Measurements from ENCODE around the gene ARHGEF4.

The ARHGEF4 gene

DNA sequence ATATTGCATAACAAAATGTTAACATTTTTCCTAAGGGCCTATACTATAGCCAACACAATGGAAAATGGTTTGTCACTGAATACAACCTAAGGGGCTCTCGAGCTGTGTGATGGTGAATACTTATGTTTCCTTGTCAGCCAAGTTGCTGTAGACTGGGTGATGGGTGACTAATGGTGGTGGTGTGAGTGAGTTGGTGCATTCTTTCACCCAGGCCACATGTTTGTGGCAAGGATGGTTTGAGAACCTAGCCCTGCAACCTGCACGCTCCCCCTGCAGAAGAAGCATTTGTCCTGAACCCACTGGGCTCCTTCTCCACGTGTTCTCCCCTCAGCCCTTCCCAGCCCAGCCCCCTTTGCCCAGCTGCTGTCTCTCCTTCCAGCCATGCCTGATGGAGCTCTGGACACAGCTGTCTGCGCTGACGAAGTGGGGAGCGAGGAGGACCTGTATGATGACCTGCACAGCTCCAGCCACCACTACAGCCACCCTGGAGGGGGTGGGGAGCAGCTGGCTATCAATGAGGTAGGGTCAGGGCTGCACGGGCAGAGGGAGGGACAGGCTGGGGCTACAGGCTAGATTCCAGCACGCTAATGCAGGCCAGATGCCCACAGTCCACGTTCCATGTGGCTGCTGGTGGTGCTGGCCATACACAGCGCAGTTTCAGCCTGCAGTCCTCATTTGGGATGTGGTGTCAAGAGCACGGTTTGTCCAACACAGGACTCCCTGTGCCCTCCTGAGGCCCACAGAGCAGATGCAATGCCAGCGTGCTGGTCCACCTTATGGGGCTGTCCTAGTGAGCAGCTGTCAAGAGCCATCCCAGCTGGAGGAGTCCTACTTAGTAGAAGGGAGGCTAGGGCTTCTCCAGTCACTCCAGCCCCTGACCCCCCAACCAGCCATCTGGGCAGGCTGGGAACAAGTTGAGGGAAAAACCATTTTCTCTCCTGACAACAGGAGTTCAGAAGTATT, 191.1 kb downstream of the ARHGEF4 start:
- no peak for DNase-seq

- DNase-seq, result no peak
These were observed 193.1 kb downstream of the ARHGEF4 start for GRCh38 chr2:131029812-131030211.

GRCh38 chr2:131030478-131030971, 193.8 kb downstream of the ARHGEF4 start:
- no peak for DNase-seq

- no peak for DNase-seq
These were observed 194.7 kb downstream of the ARHGEF4 start for GRCh38 chr2:131031431-131031841.

DNA sequence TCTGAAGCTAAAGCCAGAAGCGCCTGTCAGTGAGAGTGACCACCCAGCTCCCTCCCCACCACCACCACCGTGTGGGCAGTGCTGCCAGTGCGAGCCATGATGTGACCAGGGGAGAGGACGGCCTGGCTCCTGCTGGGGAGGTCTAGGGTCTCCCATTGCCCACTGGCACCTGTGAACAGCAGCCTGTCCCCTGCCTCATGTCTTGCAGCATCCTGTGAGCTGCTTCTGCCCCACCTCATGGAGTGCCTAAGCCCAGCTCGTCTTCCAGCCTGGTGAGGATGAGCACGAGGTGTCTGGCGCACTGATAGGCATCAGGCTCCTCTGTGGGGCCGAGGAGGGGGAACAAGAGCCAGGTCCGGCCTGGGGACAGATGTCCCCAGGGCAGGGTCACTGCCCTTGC, 195.2 kb downstream of the ARHGEF4 start:
- no peak for DNase-seq

DNA sequence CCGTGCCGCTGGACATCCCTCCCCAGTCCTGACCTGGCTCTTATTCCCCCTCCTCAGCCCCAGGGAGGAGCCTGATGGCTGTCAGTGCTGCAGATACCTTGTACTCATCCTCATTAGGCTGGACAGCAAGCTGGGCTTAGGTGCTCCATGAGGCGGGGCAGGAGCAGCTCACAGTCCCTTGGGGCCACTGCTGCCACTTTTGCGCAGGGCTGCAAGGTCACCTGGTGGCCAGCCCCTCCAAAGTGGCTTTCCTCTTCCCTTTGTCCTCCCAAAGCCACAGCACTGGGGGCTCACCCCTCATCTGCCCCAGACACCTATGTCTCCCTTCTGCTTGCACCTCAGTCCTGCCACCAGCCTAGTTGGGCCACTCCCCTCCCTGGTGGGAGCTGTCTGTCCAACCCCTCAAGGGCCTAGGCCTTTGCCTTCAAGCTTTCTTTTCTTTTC, 195.7 kb downstream of the ARHGEF4 start:
- no peak for DNase-seq

DNA sequence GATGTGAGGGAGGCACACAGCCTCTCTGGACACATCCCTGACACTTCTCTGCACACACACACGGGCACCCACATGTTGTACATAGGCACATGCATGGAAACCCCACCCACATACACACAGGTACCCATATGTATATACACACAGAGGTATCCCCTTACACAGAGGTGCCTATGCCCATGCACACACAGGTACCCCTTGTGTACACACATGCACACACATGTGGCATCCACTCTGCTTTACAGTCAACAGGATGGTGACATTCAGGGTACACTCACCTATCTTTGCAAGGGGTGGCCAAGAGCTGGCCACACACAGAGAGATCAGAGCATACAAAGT, 197.0 kb downstream of the ARHGEF4 start:
- DNase-seq, result no peak

DNA sequence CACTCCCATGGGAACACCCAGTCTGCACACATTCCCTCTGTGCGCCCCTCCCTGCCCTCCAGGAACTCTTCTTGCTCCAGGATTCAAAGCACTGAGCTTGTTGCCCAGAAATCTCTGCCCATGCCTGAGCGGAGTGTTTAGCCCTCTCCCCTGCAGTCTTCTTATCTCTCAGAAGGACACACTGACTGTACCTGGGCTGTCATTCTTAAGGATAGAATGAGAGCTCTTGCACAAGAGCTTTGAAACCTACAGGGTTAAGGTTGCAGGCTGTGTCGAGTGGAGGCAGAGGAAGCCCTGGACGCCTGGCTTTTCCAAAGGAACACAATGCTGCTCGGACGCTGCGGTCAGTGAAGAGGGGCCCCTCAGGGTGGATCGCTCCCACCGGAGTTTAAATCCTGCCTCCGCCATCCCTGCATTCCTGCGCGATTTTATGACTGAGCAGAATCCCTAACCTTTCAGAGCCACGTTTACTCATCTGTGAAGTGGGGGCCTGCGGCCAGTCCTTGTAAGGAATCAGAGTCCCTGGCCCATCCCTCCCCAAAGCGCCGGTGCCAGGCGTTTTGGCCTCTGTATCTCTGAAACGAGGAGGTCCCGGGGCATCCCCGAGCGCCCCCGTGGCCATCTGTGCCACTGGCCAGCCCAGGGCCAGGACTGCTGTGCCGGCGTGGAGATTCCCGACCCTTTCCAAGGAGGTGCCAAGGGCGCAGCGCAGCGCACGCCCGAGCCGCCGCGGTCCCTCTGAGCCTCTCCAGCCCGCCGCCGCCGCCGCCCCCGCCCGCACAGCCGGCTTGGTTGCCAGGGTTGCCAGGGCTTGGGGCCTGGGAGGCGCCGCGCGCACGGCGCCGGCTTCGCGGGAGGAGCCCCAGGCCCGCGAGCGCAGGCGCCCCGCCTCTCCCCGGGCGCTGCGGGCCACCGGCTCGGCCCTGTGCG, 197.7 kb downstream of the ARHGEF4 start:
- no peak for DNase-seq

DNA sequence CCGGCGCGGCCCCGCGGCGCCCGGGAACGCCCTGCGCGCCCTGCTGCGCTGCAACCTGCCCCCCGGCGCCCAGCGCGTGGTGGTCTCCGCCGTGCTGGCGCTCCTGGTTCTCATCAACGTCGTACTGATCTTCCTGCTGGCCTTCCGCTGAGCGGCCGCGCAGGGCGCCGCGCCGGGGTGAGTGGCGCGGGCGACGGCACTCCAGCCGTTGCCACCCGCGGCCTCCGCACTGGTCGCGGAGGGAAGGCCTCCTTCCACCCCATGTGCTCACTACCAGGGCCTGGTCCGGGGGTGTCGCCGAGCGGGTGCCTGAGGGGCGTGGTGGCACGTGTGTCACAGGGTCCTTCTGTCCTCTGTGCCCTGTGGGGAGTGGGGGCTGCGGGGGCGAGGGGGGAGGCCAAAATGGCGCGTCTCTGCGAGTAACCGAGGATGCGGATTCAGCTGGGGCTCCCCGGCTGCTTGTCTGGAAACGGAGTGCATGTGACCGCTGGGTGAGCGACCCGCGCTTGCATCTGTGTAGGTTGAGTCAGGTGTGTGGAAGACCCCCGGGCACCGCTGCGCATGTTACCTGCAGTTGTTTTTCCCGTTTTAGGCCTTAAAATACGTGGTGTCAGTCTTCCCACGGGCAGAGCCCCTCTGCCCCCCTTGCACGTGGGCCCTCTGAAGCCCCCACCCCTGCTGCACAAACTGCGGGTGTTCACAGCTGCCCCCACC, 198.6 kb downstream of the ARHGEF4 start:
- no peak for DNase-seq

GRCh38 chr2:131035826-131036231, 199.1 kb downstream of the ARHGEF4 start:
- DNase-seq, result no peak

DNA sequence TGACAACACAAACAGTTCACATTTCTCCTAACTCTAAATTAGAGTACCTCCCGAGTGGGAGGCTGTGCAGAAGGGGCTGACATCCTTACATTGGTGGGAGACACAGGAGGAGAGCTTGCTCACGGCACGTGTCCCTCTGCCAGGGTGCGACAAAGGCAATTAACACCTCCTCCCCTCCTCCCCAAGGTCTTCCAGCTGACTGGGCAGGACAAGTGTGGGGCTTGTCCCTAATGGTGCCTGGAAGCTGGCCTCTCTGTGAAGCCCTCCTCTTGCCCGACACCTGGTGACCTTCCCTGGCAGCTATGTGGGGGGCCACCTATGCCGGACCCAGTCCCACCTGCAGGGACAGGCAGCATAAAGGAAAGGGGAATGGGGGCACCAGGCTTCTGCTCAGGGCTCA, 199.6 kb downstream of the ARHGEF4 start:
- DNase-seq, result no peak

DNA sequence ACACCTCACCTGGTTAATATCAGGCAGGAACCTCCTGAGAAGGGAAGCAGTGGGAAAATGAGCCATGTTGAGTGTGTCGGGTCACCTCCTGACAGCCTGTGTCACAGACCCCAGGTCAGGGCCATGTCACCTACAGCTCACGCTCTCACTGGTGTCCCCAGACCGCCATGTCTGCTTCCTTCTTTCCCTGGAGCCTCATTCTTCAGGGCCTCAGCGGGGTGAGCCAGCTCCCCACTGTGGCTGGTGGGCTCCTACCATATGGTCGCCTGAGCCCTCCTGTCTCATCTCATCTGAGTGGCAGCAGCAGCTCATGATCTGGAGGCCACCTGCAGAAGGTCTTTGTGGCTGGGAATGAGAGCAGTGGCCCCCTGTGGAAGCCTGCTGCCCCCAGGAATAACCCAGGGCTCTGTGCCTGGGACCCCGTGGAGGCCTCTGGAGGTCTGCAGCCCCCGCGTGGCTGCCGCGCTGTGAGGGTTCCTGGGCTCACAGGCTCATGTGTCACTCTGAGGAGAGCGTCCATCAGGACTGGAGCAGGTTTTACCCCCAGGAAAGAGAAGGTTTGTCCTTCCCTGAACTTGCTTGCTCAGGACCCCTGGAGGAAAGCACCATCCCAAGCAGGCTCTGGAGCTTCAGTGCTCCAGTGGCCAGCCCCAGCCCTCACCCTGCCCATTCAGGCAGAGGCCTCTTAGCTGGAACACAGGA, 200.1 kb downstream of the ARHGEF4 start:
- DNase-seq, result no peak

DNA sequence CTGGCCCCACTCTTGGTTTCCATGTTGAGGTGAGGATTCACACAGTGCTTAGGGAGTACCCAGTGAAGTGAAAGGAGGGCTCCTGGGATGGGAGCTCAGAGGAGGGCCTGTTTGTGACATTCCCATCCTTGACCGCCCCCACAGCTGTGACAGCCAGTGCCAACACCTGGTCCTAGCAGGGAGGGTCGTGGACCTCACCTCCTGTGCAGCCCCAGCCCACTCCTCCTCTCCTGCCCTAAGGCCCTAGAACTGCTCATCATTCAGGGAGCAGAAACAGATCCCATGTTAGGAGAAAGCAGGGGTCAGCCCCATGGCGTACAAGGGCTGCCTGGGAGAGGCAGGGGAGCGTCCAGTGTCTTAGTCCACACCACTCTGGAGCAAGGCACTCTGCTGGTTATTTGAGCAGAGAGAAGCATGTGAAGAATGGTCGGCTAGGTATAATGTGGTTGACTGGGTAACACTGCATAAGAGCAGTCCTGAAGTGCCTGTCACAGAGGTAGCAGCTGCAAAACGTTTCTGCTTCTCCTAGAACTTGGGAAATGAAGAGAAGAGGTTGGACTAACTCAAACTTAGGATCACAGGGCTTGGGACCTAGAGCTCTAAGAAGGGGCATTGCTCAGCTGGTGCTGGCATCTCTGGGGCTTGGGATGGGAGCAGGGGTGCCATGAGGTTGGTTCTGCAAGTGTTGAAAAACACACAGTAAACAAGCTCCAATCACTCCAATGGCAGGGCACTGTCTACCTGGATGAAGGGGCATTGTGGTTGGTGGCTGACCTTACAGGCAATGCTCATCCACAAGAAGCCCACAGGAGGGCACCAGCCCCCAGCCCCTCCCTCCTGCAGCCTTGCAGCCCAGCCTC, 200.9 kb downstream of the ARHGEF4 start:
- no peak for DNase-seq

DNA sequence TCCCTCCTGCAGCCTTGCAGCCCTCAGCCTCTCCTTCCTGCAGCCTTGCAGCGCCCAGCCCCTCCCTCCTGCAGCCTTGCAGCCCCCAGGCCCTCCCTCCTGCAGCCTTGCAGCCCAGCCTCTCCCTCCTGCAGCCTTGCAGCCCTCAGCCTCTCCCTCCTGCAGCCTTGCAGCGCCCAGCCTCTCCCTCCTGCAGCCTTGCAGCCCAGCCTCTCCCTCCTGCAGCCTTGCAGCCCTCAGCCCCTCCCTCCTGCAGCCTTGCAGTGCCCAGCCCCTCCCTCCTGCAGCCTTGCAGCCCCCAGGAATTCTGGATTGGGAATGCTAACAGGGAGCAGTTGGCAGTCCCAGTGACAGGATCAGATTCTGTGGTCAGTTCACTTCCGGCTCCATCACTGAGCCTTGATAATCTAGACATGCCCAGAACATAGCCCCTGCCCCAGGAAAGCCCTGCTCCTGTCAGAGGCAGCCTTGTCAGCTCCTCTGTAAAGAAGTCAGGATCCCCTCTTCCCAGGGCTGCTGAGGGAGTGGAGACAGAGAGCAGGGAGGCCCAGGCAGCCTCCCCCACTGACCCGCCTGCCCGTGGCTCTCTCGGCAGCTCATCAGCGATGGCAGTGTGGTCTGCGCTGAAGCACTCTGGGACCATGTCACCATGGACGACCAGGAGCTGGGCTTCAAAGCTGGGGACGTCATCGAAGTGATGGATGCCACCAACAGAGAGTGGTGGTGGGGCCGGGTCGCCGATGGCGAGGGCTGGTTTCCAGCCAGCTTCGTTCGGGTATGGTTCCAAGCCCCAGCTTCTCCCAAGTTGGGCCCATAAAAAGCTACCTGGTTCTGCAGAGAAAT, 201.8 kb downstream of the ARHGEF4 start:
- no peak for DNase-seq

DNA sequence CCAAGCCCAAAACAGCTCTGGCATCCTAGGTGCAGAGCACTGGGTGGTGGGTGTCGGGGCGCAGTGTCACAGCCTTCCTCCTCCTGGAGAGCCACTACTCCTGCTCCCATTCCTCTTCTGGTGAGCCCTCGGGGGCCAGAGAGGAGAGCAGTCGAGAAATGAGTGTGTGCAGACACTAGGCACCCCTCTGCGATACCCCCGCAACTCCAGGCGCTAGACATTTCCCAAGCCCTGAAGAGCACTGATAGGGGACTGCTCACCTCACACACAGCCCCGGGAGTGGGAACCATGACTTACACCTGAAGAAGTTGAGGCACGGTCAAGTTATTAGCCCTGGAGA, 202.4 kb downstream of the ARHGEF4 start:
- no peak for DNase-seq

DNA sequence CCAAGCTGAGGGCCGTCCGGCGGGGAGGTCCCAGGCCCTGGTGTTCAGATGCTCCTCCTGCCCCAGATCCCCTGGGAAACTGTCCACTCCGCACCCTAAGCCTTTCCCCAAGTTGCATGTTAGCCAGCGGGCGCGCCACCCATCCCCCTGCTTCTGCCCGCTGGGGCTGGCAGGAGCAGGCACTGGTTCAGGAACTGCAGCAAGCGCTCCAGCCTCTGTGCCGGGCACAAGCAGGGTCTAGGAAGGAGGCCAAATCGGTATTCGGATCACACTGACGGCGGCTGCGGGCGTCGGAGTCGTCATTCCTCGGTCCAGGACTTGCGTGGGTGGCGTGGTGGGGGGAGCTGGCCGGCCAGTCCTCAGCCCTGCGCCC, 202.8 kb downstream of the ARHGEF4 start:
- no peak for DNase-seq

DNA sequence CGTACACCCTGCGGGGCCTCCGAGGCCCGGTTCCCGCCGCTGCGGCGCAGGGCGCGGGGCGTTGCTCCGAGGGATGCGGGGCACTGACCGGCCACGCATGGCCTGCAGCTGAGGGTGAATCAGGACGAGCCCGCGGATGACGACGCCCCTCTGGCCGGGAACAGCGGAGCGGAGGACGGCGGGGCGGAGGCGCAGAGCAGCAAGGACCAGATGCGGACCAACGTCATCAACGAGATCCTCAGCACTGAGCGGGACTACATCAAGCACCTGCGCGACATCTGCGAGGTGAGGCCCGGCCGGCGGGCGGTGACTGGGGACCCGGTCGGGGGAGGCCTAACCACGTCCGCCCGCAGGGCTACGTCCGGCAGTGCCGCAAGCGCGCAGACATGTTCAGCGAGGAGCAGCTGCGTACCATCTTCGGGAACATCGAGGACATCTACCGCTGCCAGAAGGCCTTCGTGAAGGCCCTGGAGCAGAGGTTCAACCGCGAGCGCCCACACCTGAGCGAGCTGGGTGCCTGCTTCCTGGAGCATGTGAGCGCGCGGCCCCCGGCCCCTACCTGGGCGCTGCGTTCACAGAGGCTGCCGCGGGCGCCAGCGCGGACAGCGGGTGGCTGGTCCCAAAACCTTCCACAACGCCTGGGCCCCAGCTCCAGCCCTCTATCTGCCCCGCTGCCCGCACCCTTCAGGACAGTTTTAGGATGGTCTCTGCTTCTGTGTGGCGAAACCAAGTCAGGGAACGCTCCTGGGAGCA, 203.4 kb downstream of the ARHGEF4 start:
- no peak for DNase-seq

DNA sequence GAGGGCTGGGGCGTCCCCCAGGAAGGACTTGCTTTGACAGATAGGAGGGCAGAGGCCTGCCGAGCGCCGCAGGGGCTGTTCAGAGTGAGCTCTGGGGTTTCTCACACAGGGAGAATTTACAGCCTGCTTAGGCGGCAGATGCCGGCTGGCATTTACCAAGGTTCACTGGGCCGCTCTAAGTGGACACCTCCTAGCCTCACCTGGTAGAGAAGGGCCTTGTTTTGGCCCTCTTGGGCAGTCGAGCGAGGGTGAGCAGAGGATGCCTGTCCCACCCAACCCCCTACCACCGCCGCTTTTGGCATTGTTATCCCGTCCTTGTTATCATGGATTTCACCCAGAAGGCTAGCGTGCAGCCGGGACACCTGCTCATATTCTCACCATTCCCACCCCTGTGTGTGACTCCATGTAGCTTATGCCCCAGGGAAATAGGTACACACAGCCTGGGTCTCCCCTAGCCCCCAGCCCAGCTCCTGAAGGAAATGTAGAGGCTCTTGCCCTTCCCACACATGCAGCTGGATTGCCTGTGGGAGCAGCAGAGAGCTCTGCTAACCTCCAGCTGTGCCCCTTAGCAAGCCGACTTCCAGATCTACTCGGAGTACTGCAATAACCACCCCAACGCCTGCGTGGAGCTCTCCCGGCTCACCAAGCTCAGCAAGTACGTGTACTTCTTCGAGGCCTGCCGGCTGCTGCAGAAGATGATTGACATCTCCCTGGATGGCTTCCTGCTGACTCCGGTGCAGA, 204.1 kb downstream of the ARHGEF4 start:
- DNase-seq, result no peak
